Astrocyte of the cerebellum (primary cell): ENCODE data around the gene SLC16A10.
"Not testable (repeated sequence)": the region's sequence is repeated elsewhere in the genome, so short reads cannot be mapped to it uniquely, and the experiment has no call there.

Source experiments
- DNase-seq: peaks from one replicate; pipeline ENCODE4 v3.0.0-alpha.2; 2011; ENCODE audit warnings: low read depth
- H3K4me3 ChIP-seq: 2 replicates; pipeline ENCODE4 v1.5.1; 2011; ENCODE audit warnings: mild to moderate bottlenecking, low read depth, low read length, moderate library complexity
- in situ Hi-C: cut with HindIII; loops from 2 replicates; pipeline ENCODE4 v1.10.0; 2017; ENCODE audit warnings: low sequenced_read_pairs
- TF ChIP-seq, protein P1 (sequence below): IDR thresholded peaks from 2 replicates; pipeline ENCODE4 v1.5.1; 2012; ENCODE audit warnings: low read length, low read depth, moderate library complexity, mild to moderate bottlenecking; ENCODE audit errors: missing control alignments

SLC16A10 gene

GRCh38 chr6:111243095-111243494 is 155.8 kb downstream of the SLC16A10 start:
- no peak overlapping the region for H3K4me3 ChIP-seq
- in situ Hi-C loops = no loop called here
- DNase-seq = no peak
- TF ChIP-seq, protein P1, sequence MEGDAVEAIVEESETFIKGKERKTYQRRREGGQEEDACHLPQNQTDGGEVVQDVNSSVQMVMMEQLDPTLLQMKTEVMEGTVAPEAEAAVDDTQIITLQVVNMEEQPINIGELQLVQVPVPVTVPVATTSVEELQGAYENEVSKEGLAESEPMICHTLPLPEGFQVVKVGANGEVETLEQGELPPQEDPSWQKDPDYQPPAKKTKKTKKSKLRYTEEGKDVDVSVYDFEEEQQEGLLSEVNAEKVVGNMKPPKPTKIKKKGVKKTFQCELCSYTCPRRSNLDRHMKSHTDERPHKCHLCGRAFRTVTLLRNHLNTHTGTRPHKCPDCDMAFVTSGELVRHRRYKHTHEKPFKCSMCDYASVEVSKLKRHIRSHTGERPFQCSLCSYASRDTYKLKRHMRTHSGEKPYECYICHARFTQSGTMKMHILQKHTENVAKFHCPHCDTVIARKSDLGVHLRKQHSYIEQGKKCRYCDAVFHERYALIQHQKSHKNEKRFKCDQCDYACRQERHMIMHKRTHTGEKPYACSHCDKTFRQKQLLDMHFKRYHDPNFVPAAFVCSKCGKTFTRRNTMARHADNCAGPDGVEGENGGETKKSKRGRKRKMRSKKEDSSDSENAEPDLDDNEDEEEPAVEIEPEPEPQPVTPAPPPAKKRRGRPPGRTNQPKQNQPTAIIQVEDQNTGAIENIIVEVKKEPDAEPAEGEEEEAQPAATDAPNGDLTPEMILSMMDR = no peak

DNA sequence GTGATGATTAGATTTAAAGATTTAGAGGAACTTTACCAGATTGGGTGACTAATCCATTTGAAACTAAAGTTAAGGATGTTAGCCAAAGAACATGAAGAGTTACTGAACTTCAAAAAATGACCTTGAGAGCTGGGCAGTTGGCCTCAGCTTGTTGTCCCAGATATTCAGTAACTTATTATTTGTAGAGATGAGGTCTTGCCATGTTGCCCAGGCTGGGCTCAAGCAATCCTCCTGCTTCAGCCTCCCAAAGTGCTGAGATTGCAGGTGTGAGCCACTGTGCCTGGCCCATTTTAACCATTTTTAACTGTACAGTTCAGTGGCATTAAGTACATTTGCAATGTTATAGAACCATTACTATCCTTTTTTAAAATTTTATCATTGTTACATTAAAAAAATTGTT is 161.5 kb downstream of the SLC16A10 start:
- in situ Hi-C loops = no loop called here
- TF ChIP-seq, protein P1 = no peak
- H3K4me3 ChIP-seq = no peak overlapping the region
- DNase-seq = no peak

GRCh38 chr6:111250791-111251354 is 163.6 kb downstream of the SLC16A10 start:
- TF ChIP-seq, protein P1 = no peak
- DNase-seq = no peak
- H3K4me3 ChIP-seq = no peak overlapping the region
- in situ Hi-C loops = no loop called here

- in situ Hi-C loops = no loop called here
- TF ChIP-seq, protein P1 = no peak
- DNase-seq = no peak
- no peak overlapping the region for H3K4me3 ChIP-seq
These were observed 165.4 kb downstream of the SLC16A10 start for GRCh38 chr6:111252726-111253125.

GRCh38 chr6:111254004-111254778 is 166.9 kb downstream of the SLC16A10 start:
- H3K4me3 ChIP-seq = no peak overlapping the region
- in situ Hi-C loops = no loop called here
- DNase-seq = no peak
- TF ChIP-seq, protein P1 = no peak

GRCh38 chr6:111254779-111255166 is 167.5 kb downstream of the SLC16A10 start:
- H3K4me3 ChIP-seq = no peak overlapping the region
- in situ Hi-C loops = no loop called here
- DNase-seq = no peak
- TF ChIP-seq, protein P1 = no peak

GRCh38 chr6:111255838-111256237 is 168.5 kb downstream of the SLC16A10 start:
- DNase-seq, in situ Hi-C loops, H3K4me3 ChIP-seq: not testable (repeated sequence)
